SK-N-SH (cell line): ENCODE measurements around the gene KCNQ2. TPM values are rescaled to one million over a fixed set of nuclear protein-coding genes. Genes with fewer than 3 reads are reported as not detected.

Experiments
- CTCF ChIA-PET: fragments of 300-600, 350-600 bp; formaldehyde crosslinking; extraction: SDS; loops from one replicate; lab custom pipeline; 2021; lab: Yijun Ruan, JAX
- POLR2A ChIA-PET: fragments of 350-600 bp; sonication (Branson Sonifier 250); formaldehyde crosslinking; extraction: SDS; loops from one replicate; lab custom pipeline; 2020; ENCODE audit warnings: antibody characterized with exemption, inconsistent platforms; lab: Yijun Ruan, JAX
- DNase-seq: peaks from one replicate; pipeline ENCODE4 v3.0.0; 2012
- H2AFZ ChIP-seq: fragments of 200-600 bp; sonication (generic); 2 replicates; pipeline ENCODE4 v1.8.1; 2016; ENCODE audit warnings: antibody characterized with exemption, mild to moderate bottlenecking, low read depth
- H3F3A ChIP-seq: fragments of 200-600 bp; sonication (generic); replicated peaks from 2 replicates; pipeline ENCODE3; 2016; ENCODE audit warnings: antibody characterized with exemption, mild to moderate bottlenecking; ENCODE audit not compliant: insufficient read depth
- H3K27ac ChIP-seq, 2 experiments: fragments of 200-500 bp in 1 of 2; fragments of 200-600 bp in 1 of 2; sonication (Bioruptor generic) in 1 of 2; sonication (generic), shearing (Covaris generic) in 1 of 2; 2 replicates each; pipeline versions ENCODE4 v1.5.1 to v1.6.1; 2014 to 2016; ENCODE audit warnings: low read depth in 2 of 2, inconsistent platforms in 1 of 2, low read length in 1 of 2, mild to moderate bottlenecking in 1 of 2, mixed read lengths in 1 of 2
- H3K27me3 ChIP-seq: fragments of 200-600 bp; sonication (generic), shearing (Covaris generic); 2 replicates; pipeline ENCODE4 v1.6.1; 2016; ENCODE audit warnings: mixed run types; ENCODE audit not compliant: insufficient read depth
- H3K36me3 ChIP-seq, 2 experiments: fragments of 200-500 bp in 1 of 2; fragments of 200-600 bp in 1 of 2; sonication (Bioruptor generic) in 1 of 2; sonication (generic) in 1 of 2; replicated peaks in 1 of 2; 2 replicates each; pipeline versions ENCODE3 to v1.5.1; 2014 to 2016; ENCODE audit warnings: low read length in 1 of 2, mild to moderate bottlenecking in 1 of 2; ENCODE audit not compliant: insufficient read depth in 2 of 2, control insufficient read depth in 1 of 2
- H3K4me1 ChIP-seq, 2 experiments: fragments of 200-500 bp in 1 of 2; fragments of 200-600 bp in 1 of 2; sonication (Bioruptor generic) in 1 of 2; sonication (generic), shearing (Covaris generic) in 1 of 2; 2 replicates each; pipeline versions ENCODE4 v1.5.1 to v1.6.1; 2014 to 2016; ENCODE audit warnings: low read depth in 1 of 2, low read length in 1 of 2, mixed run types in 1 of 2; ENCODE audit not compliant: insufficient read depth in 2 of 2, control insufficient read depth in 1 of 2
- H3K4me2 ChIP-seq: fragments of 200-600 bp; sonication (generic), shearing (Covaris generic); 2 replicates; pipeline ENCODE4 v1.6.1; 2017; ENCODE audit warnings: mixed run types
- H3K4me3 ChIP-seq, 2 experiments: fragments of 200-500 bp in 1 of 2; fragments of 200-600 bp in 1 of 2; sonication (Bioruptor generic) in 1 of 2; sonication (generic), shearing (Covaris generic) in 1 of 2; 2 replicates each; pipeline versions ENCODE4 v1.5.1 to v1.8.1; 2014 to 2016; ENCODE audit warnings: low read depth in 2 of 2, inconsistent platforms in 1 of 2, low read length in 1 of 2, mild to moderate bottlenecking in 1 of 2, mixed read lengths in 1 of 2, moderate library complexity in 1 of 2
- H3K79me2 ChIP-seq: fragments of 200-600 bp; sonication (generic); 2 replicates; pipeline ENCODE4 v1.8.1; 2017; ENCODE audit warnings: mild to moderate bottlenecking; ENCODE audit not compliant: insufficient read depth
- H3K9ac ChIP-seq: fragments of 200-600 bp; sonication (generic); 2 replicates; pipeline ENCODE4 v1.6.1; 2017; ENCODE audit warnings: mixed run types
- H3K9me2 ChIP-seq: fragments of 200-600 bp; sonication (generic); 2 replicates; pipeline ENCODE4 v1.6.1; 2017; ENCODE audit warnings: mixed run types
- H3K9me3 ChIP-seq: fragments of 200-600 bp; sonication (generic); 2 replicates; pipeline ENCODE4 v1.6.1; 2017; ENCODE audit warnings: mixed run types, mild to moderate bottlenecking, moderate library complexity
- H4K20me1 ChIP-seq: fragments of 200-600 bp; sonication (generic); 2 replicates; pipeline ENCODE4 v1.6.1; 2017; ENCODE audit warnings: mild to moderate bottlenecking, mixed run types; ENCODE audit not compliant: insufficient read depth
- CHD2 ChIP-seq: fragments of 150-350 bp; IDR thresholded peaks from 2 replicates; pipeline ENCODE4 v1.6.1; 2018; ENCODE audit warnings: low read length; ENCODE audit not compliant: partially characterized antibody
- EP300 ChIP-seq, 2 experiments: IDR thresholded peaks; 2 replicates each; pipeline versions ENCODE4 v1.4.0 to v1.6.1; 2012; ENCODE audit warnings: borderline replicate concordance in 1 of 2, low read depth in 1 of 2, low read length in 1 of 2
- GABPA ChIP-seq: IDR thresholded peaks from 2 replicates; pipeline ENCODE4 v1.4.0; 2012; ENCODE audit warnings: low read depth, mild to moderate bottlenecking
- GATA2 ChIP-seq: sonication (generic); formaldehyde crosslinking; IDR thresholded peaks from 2 replicates; pipeline ENCODE4 v1.5.0; 2020; ENCODE audit warnings: mild to moderate bottlenecking, missing genetic modification reagents
- JUND ChIP-seq: IDR thresholded peaks from 2 replicates; pipeline ENCODE4 v1.4.0; 2012
- MEF2A ChIP-seq: IDR thresholded peaks from 2 replicates; pipeline ENCODE4 v1.4.0; 2012; ENCODE audit warnings: low read depth, borderline replicate concordance
- MXI1 ChIP-seq: IDR thresholded peaks from 2 replicates; pipeline ENCODE4 v1.6.1; 2012; ENCODE audit warnings: mild to moderate bottlenecking, low read depth, low read length, improper control_type of control experiment
- NFIC ChIP-seq: IDR thresholded peaks from 2 replicates; pipeline ENCODE4 v1.4.0; 2012; ENCODE audit warnings: borderline replicate concordance
- POLR2AphosphoS5 ChIP-seq: IDR thresholded peaks from 2 replicates; pipeline ENCODE4 v1.6.1; 2012; ENCODE audit warnings: low read depth, low read length
- RCOR1 ChIP-seq: fragments of 150-350 bp; IDR thresholded peaks from 2 replicates; pipeline ENCODE4 v1.6.1; 2017; ENCODE audit warnings: antibody characterized with exemption, low read length
- RXRA ChIP-seq: IDR thresholded peaks from 2 replicates; pipeline ENCODE4 v1.4.0; 2012; ENCODE audit warnings: low read depth, mild to moderate bottlenecking, borderline replicate concordance
- SMC3 ChIP-seq: IDR thresholded peaks from 2 replicates; pipeline ENCODE4 v1.6.1; 2012; ENCODE audit warnings: low read depth, low read length, improper control_type of control experiment
- TAF1 ChIP-seq: IDR thresholded peaks from 2 replicates; pipeline ENCODE4 v1.6.1; 2012; ENCODE audit warnings: low read depth, mild to moderate bottlenecking, low read length, moderate library complexity, borderline replicate concordance
- WGBS: methylation state at CpG from one replicate; pipeline ENCODE4 v1.1.6; 2017; ENCODE audit warnings: low lambda C conversion rate; 5-methylcytosine and 5-hydroxymethylcytosine counted together
- polyA plus RNA-seq, 3 experiments: library from polyadenylated mRNA; depleted of rRNA; stranded (reverse); fragments of >200 nt; gene quantifications; 2 replicates each; pipeline ENCODE4 v1.2.3, GENCODE V29; 2012
- TF ChIP-seq, protein P1 (sequence below): IDR thresholded peaks from 2 replicates; pipeline ENCODE4 v1.4.0; 2012; ENCODE audit warnings: low read depth
- TF ChIP-seq, protein P2 (sequence below): IDR thresholded peaks from 2 replicates; pipeline ENCODE4; 2012

KCNQ2 gene
- polyA plus RNA-seq, 1 of the 3 experiments (the other 2 are of a cell fraction) = 3.9 TPM

DNA sequence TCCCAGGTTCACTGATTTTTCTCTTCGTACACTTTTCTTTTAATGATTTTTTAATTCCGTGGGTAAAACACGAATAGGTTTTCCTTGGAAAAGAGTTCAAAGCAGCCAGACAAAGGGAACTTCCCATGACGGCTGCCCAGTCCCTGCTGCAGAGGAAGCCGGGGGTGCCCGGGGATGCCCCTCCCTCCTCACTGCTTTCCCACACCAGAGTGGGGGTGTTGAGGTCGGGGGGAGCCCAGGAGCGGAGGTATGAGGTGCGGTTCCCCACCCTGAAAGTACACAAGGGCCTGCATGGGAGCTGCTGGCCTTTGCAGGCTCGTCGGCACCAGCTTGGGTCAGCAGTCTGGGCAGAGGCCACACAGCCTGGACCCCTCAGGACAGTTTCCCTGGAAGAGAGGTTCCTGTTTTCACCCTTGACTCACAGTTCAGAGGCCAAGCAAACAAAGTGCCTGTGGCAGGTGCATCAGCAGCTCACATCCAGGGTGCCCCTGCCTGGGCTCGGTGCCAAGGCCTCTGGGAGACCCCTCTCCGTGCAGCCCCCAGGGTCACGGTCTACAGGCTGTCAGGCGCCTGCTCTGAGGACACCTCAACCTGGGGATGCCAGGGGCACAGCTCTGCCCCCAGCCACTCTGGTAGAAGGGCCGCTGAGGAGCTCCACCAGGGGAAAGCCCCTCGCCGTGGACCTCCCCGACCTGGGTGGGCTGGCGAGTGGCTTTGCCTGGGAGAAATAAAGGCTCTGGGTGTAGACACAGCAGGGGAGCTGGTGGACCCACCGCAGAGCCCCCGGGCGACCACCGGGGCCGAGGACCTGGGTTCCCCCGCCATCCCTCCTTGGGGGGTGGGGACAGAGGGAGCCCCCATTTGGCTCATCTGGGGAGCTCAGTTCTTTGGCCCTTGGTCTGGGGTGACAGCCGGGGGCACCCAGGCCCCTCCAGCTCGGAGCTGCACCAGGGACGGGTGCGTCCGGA, 95.9 kb downstream of the KCNQ2 start:
- 48% methylated on average over 14 of the region's 31 CpGs for WGBS
- H2AFZ ChIP-seq = no peak overlapping the region
- H4K20me1 ChIP-seq = no peaks in the 10 kb centered on the region
- ChIA-PET CTCF (interaction anchor here (1.2 to 10.6 kb wide), 8 partner anchors 9 to 153 kb away, joined by 3 to 460 read pairs (median 4); no protein-coding TSS in a partner anchor), POLR2A (no interaction called here)
- no peaks in the 10 kb centered on the region for H3K9me2 ChIP-seq
- no peak overlapping the region for H3K27ac ChIP-seq
- TF ChIP-seq, protein P1, sequence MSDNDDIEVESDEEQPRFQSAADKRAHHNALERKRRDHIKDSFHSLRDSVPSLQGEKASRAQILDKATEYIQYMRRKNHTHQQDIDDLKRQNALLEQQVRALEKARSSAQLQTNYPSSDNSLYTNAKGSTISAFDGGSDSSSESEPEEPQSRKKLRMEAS = no peak
- no peak for TF ChIP-seq RXRA
- H3K36me3 ChIP-seq = no peaks in the 10 kb centered on the region
- H3K4me1 ChIP-seq = no peaks in the 10 kb centered on the region; a peak in 1 of 4 replicates
- H3K4me3 ChIP-seq = no peak overlapping the region
- no peak for DNase-seq
- H3F3A ChIP-seq = no peaks in the 10 kb centered on the region
- no peaks in the 10 kb centered on the region for H3K9me3 ChIP-seq
- no peak overlapping the region for H3K4me2 ChIP-seq
- H3K9ac ChIP-seq = no peak overlapping the region
- H3K79me2 ChIP-seq = no peaks in the 10 kb centered on the region
- no peaks in the 10 kb centered on the region for H3K27me3 ChIP-seq

DNA sequence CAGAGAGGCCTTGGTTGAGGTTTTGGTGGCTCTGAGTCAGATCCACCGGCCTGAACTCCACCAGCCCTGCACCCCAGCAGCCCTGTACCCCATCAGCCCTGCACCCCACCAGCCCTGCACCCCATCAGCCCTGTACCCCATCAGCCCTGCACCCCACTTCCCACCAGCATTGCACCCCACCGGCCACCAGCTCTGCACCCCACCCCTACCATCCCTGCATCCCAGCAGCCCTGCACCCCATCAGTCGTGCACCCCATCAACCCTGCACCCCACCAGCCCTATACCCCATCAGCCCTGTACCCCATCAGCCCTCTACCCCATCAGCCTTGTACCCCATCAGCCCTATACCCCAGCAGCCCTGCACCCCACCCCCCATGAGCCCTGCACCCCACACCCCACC, 97.0 kb downstream of the KCNQ2 start:
- no peak for DNase-seq
- H2AFZ ChIP-seq = no peak overlapping the region
- no peak overlapping the region for H3K27ac ChIP-seq
- H3K4me2 ChIP-seq = no peak overlapping the region
- H3K4me3 ChIP-seq = no peak overlapping the region
- H3K9ac ChIP-seq = no peak overlapping the region
- no peaks in the 10 kb centered on the region for H4K20me1 ChIP-seq
- no peaks in the 10 kb centered on the region for H3K79me2 ChIP-seq
- CTCF ChIA-PET = interaction anchor here (1.8 kb wide), 1 partner anchor 66 kb away, joined by 5 read pairs; no protein-coding TSS in a partner anchor
- H3K4me1 ChIP-seq = no peaks in the 10 kb centered on the region; a peak in 1 of 4 replicates
- POLR2A ChIA-PET = no interaction called here
- no peaks in the 10 kb centered on the region for H3F3A ChIP-seq
- no peaks in the 10 kb centered on the region for H3K27me3 ChIP-seq
- H3K9me2 ChIP-seq = no peaks in the 10 kb centered on the region
- TF ChIP-seq NFIC = no peak
- no peak for TF ChIP-seq SMC3
- TF ChIP-seq GABPA = no peak
- TF ChIP-seq, protein P2, sequence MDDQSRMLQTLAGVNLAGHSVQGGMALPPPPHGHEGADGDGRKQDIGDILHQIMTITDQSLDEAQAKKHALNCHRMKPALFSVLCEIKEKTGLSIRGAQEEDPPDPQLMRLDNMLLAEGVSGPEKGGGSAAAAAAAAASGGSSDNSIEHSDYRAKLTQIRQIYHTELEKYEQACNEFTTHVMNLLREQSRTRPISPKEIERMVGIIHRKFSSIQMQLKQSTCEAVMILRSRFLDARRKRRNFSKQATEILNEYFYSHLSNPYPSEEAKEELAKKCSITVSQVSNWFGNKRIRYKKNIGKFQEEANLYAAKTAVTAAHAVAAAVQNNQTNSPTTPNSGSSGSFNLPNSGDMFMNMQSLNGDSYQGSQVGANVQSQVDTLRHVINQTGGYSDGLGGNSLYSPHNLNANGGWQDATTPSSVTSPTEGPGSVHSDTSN = no peak
- TF ChIP-seq, protein P1 = no peak
- no peak for TF ChIP-seq MXI1
- TF ChIP-seq RCOR1 = no peak
- TF ChIP-seq JUND = no peak
- no peak for TF ChIP-seq MEF2A
- no peak for TF ChIP-seq CHD2
- no peak for TF ChIP-seq EP300 (IDR thresholded peaks at IDR 0.05; ENCODE audit: borderline replicate concordance in 1 of 2, low read depth in 1 of 2, low read length in 1 of 2)
- TF ChIP-seq GATA2 (CRISPR knock-in tag) = no peak
- no peak for TF ChIP-seq POLR2AphosphoS5
- TF ChIP-seq TAF1 = no peak
- H3K36me3 ChIP-seq = no peaks in the 10 kb centered on the region
- H3K9me3 ChIP-seq = no peaks in the 10 kb centered on the region
- WGBS = 48% methylated on average over 3 of the region's 3 CpGs
